HCT116 (cell line): ENCODE results near the gene TLE4. TPM values are rescaled to one million over a fixed set of nuclear protein-coding genes. Genes with fewer than 3 reads are reported as not detected.

Source experiments
- ATAC-seq: fragments of 200-7000 bp; cut with Tn5 transposase; 2 replicates; pipeline ENCODE4 v1.9.1; 2020; ENCODE audit warnings: mild to moderate bottlenecking, moderate library complexity
- BruUV-seq: library from RNA; stranded (reverse); fragments of 400-500 nt; replicated peaks from 2 replicates; lab custom pipeline; 2021; lab: Mats Ljungman, UMichigan
- CTCF ChIA-PET: fragments of 300-600 bp; sonication (Branson Sonifier 250); formaldehyde crosslinking; loops from one replicate; lab custom pipeline; 2021; ENCODE audit warnings: antibody characterized with exemption; lab: Charles Lee
- POLR2A ChIA-PET: fragments of 300-600, 350-600 bp; sonication (Branson Sonifier 250); formaldehyde crosslinking; loops from one replicate; lab custom pipeline; 2021; ENCODE audit warnings: antibody characterized with exemption; lab: Charles Lee
- RAD21 ChIA-PET, 2 experiments: fragments of 300-600 bp; sonication (Branson Sonifier 250); formaldehyde crosslinking; loops; one replicate each; lab custom pipeline; 2023; ENCODE audit warnings: low total read pairs in 2 of 2; ENCODE audit not compliant: uncharacterized antibody in 2 of 2, unreplicated experiment in 2 of 2, low non-redundant PET in 1 of 2; lab: Charles Lee
- DNase-seq: peaks from one replicate; pipeline ENCODE4 v3.0.0-alpha.2; 2010; ENCODE audit warnings: low read depth, low spot score
- H2AFZ ChIP-seq: fragments of 200-600 bp; shearing (Covaris generic), sonication (generic); 2 replicates; pipeline ENCODE4 v1.6.1; 2017; ENCODE audit warnings: low read depth, mixed run types, mixed read lengths, antibody characterized with exemption, low read length; ENCODE audit not compliant: poor library complexity, severe bottlenecking
- H3K27ac ChIP-seq: 2 replicates; pipeline ENCODE4 v1.5.1; 2012; ENCODE audit warnings: low read depth, low read length
- H3K27me3 ChIP-seq: fragments of 200-600 bp; sonication (generic); 2 replicates; pipeline ENCODE4 v1.6.1; 2016; ENCODE audit warnings: mixed run types, low read length, mixed read lengths; ENCODE audit not compliant: insufficient read depth
- H3K36me3 ChIP-seq, 2 experiments: fragments of 200-500 bp in 1 of 2; fragments of 200-600 bp in 1 of 2; sonication (Bioruptor generic) in 1 of 2; sonication (generic) in 1 of 2; 2 replicates each; pipeline versions ENCODE4 v1.5.1 to v1.6.1; 2014 to 2016; ENCODE audit warnings: low read length in 2 of 2, inconsistent platforms in 1 of 2, mixed read lengths in 1 of 2, mixed run types in 1 of 2; ENCODE audit not compliant: insufficient read depth in 2 of 2, control insufficient read depth in 1 of 2
- H3K4me1 ChIP-seq, 2 experiments: fragments of 200-600 bp in 1 of 2; sonication (generic) in 1 of 2; 2 replicates each; pipeline versions ENCODE4 v1.5.1 to v1.6.1; 2012 to 2017; ENCODE audit warnings: low read length in 2 of 2, inconsistent platforms in 1 of 2, mild to moderate bottlenecking in 1 of 2, mixed read lengths in 1 of 2, mixed run types in 1 of 2, moderate library complexity in 1 of 2; ENCODE audit not compliant: insufficient read depth in 2 of 2, control insufficient read depth in 1 of 2
- H3K4me2 ChIP-seq: fragments of 200-600 bp; sonication (generic); 2 replicates; pipeline ENCODE4 v1.6.1; 2017; ENCODE audit warnings: mixed run types, low read length, mixed read lengths
- H3K4me3 ChIP-seq, 2 experiments: fragments of 200-600 bp in 1 of 2; sonication (generic) in 1 of 2; replicated peaks in 1 of 2; 2 replicates each; pipeline ENCODE4 v1.5.1; 2011 to 2016; ENCODE audit warnings: low read length in 2 of 2, control low read depth in 1 of 2, low read depth in 1 of 2, mild to moderate bottlenecking in 1 of 2, mixed read lengths in 1 of 2, mixed run types in 1 of 2
- H3K79me2 ChIP-seq: fragments of 200-600 bp; sonication (generic); 2 replicates; pipeline ENCODE4 v1.6.1; 2017; ENCODE audit warnings: mild to moderate bottlenecking, mixed run types, low read length, moderate library complexity, mixed read lengths; ENCODE audit not compliant: insufficient read depth
- H3K9ac ChIP-seq: fragments of 200-600 bp; sonication (generic); 2 replicates; pipeline ENCODE4 v1.6.1; 2016; ENCODE audit warnings: low read length, mixed read lengths
- H3K9me2 ChIP-seq: fragments of 200-600 bp; sonication (generic), shearing (Covaris generic); 2 replicates; pipeline ENCODE4 v1.6.1; 2017; ENCODE audit warnings: mixed run types, mild to moderate bottlenecking, moderate library complexity; ENCODE audit not compliant: insufficient read depth
- H3K9me3 ChIP-seq, 2 experiments: fragments of 200-500 bp in 1 of 2; fragments of 200-600 bp in 1 of 2; sonication (Bioruptor generic) in 1 of 2; sonication (generic) in 1 of 2; 2 replicates each; pipeline ENCODE4 v1.6.1; 2014 to 2017; ENCODE audit warnings: low read length in 2 of 2, mixed read lengths in 2 of 2, inconsistent platforms in 1 of 2, low read depth in 1 of 2, mild to moderate bottlenecking in 1 of 2, mixed run types in 1 of 2, moderate library complexity in 1 of 2; ENCODE audit not compliant: control insufficient read depth in 1 of 2, insufficient read depth in 1 of 2
- H4K20me1 ChIP-seq: fragments of 200-600 bp; sonication (generic), shearing (Covaris generic); 2 replicates; pipeline ENCODE4 v1.6.1; 2017; ENCODE audit warnings: mixed run types, mild to moderate bottlenecking, moderate library complexity; ENCODE audit not compliant: insufficient read depth
- CBX3 ChIP-seq: IDR thresholded peaks from 2 replicates; pipeline ENCODE4 v1.6.1; 2012; ENCODE audit warnings: low read depth
- EGR1 ChIP-seq: IDR thresholded peaks from 2 replicates; pipeline ENCODE4 v1.6.1; 2012; ENCODE audit warnings: low read depth
- ELF1 ChIP-seq: IDR thresholded peaks from 2 replicates; pipeline ENCODE4 v1.6.1; 2012; ENCODE audit warnings: low read depth, borderline replicate concordance
- EZH2 ChIP-seq: fragments of 200-600 bp; sonication (generic); IDR thresholded peaks from 2 replicates; pipeline ENCODE4 v1.6.1; 2017; ENCODE audit warnings: antibody characterized with exemption, mixed run types
- FOSL1 ChIP-seq: IDR thresholded peaks from 2 replicates; pipeline ENCODE4 v1.6.1; 2012; ENCODE audit warnings: low read depth
- JUND ChIP-seq: IDR thresholded peaks from 2 replicates; pipeline ENCODE4 v1.6.1; 2012
- MAX ChIP-seq: IDR thresholded peaks from 2 replicates; pipeline ENCODE4 v1.6.1; 2012
- POLR2A ChIP-seq: IDR thresholded peaks from 2 replicates; pipeline ENCODE4 v1.7.0; 2011; ENCODE audit warnings: borderline replicate concordance; ENCODE audit not compliant: insufficient read depth, insufficient read length; ENCODE audit errors: extremely low read depth
- RAD21 ChIP-seq: IDR thresholded peaks from 2 replicates; pipeline ENCODE4 v1.6.1; 2012; ENCODE audit warnings: low read depth, mild to moderate bottlenecking
- REST ChIP-seq: IDR thresholded peaks from 2 replicates; pipeline ENCODE4 v1.6.1; 2012; ENCODE audit warnings: low read depth
- SIN3A ChIP-seq: IDR thresholded peaks from 2 replicates; pipeline ENCODE4 v1.6.1; 2012; ENCODE audit warnings: low read depth
- SP1 ChIP-seq: IDR thresholded peaks from 2 replicates; pipeline ENCODE4 v1.6.1; 2012; ENCODE audit warnings: low read depth
- YY1 ChIP-seq: IDR thresholded peaks from 2 replicates; pipeline ENCODE4 v1.6.1; 2011; ENCODE audit warnings: low read length, low read depth, moderate library complexity, mild to moderate bottlenecking; ENCODE audit not compliant: insufficient replicate concordance; ENCODE audit errors: extremely low read depth
- ZFX ChIP-seq: fragments of 450-650 bp; IDR thresholded peaks from 2 replicates; pipeline ENCODE4 v1.6.1; 2017
- ZNF274 ChIP-seq: fragments of 200-500 bp; sonication (Bioruptor generic); IDR thresholded peaks from 2 replicates; pipeline ENCODE4 v1.6.1; 2014; ENCODE audit warnings: mild to moderate bottlenecking, low read depth, low read length, inconsistent platforms
- intact Hi-C: fragments of 100-400 bp; cut with micrococcal nuclease; formaldehyde crosslinking; loops from 2 replicates; pipeline ENCODE4 v1.10.0; 2022
- total RNA-seq: library from RNA; stranded (reverse); gene quantifications from one replicate; pipeline ENCODE4 v1.2.1, GENCODE V29; 2021; ENCODE audit not compliant: unreplicated experiment

TLE4 gene
- total RNA-seq, 1 experiment from 2014 or later = 0.39 TPM

GRCh38 chr9:79630521-79631403 is 59.0 kb downstream of the TLE4 start:
- Histone ChIP-seq H3K27ac (no peak overlapping the region), H3K9me3 (peaks cover 0 to 9% of the 10 kb centered on the region in 2 experiments; a peak in 2 of 4 replicates), H3K79me2 (no peaks in the 10 kb centered on the region), H3K27me3 (no peaks in the 10 kb centered on the region), H2AFZ (no peak overlapping the region), H3K4me1 (no peaks in the 10 kb centered on the region), H4K20me1 (no peaks in the 10 kb centered on the region)
- DNase-seq = no peak
- CTCF ChIA-PET = no interaction called here
- intact Hi-C loops = no loop called here
- RAD21 ChIA-PET = no interaction called here
- no TSS peak for BruUV-seq
- TF ChIP-seq ZNF274 = no peak
- TF ChIP-seq EGR1 = no peak
- TF ChIP-seq SIN3A = no peak
- TF ChIP-seq POLR2A = no peak
- no peak for TF ChIP-seq EZH2
- no peak for TF ChIP-seq YY1
- TF ChIP-seq, all 23 proteins: peak for 0
- H3K9me2 ChIP-seq = no peaks in the 10 kb centered on the region
- no peak overlapping the region for H3K4me2 ChIP-seq
- H3K9ac ChIP-seq = no peak overlapping the region
- no peak for ATAC-seq
- no peak overlapping the region for H3K4me3 ChIP-seq
- POLR2A ChIA-PET = no interaction called here
- H3K36me3 ChIP-seq = no peaks in the 10 kb centered on the region

DNA sequence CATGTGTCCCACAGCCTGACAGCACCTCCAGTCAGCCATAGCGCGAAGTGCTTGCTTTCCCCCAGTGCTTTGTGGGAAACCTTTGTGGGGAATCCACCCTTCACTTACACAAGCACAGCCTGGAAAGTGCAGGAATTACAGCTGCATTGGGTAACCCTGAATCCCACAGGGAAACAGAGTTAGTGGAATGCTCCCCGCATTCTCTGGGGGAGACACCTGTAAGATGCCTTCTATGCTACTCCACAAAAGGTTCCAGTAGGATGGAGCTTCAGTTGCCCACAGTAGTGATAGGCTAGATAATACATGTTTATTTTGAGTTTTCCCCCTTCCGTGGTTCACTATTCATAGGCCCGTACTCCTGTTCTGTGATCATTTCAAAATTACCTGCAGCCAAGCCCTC is 60.3 kb downstream of the TLE4 start:
- no peak overlapping the region for H3K27ac ChIP-seq

More for the DNA sequence above, 60.3 kb downstream of the TLE4 start:
- no peaks in the 10 kb centered on the region for H3K36me3 ChIP-seq
- no TSS peak for BruUV-seq
- peaks cover under 1 to 6% of the 10 kb centered on the region in 2 experiments; a peak in 2 of 4 replicates for H3K9me3 ChIP-seq
- TF ChIP-seq REST (no peak), RAD21 (no peak), MAX (no peak), ZNF274 (no peak), EZH2 (no peak), CBX3 (no peak), ZFX (no peak), SP1 (no peak), YY1 (no peak), FOSL1 (no peak), JUND (no peak), ELF1 (no peak)
- TF ChIP-seq, all 23 proteins: peak for 0
- ChIA-PET POLR2A (no interaction called here), CTCF (no interaction called here), RAD21 (no interaction called here)
- Histone ChIP-seq H3K79me2 (no peaks in the 10 kb centered on the region), H3K27me3 (no peaks in the 10 kb centered on the region), H3K4me3 (no peak overlapping the region), H3K9me2 (no peaks in the 10 kb centered on the region), H4K20me1 (no peaks in the 10 kb centered on the region), H3K9ac (no peak overlapping the region), H3K4me1 (no peaks in the 10 kb centered on the region), H2AFZ (no peak overlapping the region), H3K4me2 (no peak overlapping the region)
- no peak for ATAC-seq
- intact Hi-C loops = no loop called here
- DNase-seq = no peak
